ENCODE measurements around the gene CASP5.
"Not testable (repeated sequence)": the region's sequence is repeated elsewhere in the genome, so short reads cannot be mapped to it uniquely, and the experiment has no call there.

CASP5 gene

DNA sequence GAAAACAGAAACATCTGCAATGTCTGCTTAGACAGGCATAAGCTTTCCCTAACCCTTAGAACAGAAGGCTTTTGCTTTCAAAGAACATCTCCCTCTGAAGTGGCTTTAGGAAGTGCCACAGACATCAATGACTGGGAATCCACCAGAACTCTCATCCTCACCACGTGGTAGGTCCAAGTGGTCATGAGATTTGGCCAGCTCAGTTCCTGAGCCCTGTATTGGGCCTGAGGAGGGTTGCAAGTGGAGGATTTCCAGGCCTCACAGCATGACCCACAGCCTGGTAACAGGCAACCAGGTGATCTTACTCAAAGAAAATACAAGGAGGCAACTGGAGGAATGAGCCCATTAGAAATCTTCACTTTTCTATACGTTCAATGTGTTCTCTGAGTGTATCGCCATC is 10.4 kb upstream of the CASP5 start:
- no peak for DNase-seq (ENCODE audit: low read depth)

DNA sequence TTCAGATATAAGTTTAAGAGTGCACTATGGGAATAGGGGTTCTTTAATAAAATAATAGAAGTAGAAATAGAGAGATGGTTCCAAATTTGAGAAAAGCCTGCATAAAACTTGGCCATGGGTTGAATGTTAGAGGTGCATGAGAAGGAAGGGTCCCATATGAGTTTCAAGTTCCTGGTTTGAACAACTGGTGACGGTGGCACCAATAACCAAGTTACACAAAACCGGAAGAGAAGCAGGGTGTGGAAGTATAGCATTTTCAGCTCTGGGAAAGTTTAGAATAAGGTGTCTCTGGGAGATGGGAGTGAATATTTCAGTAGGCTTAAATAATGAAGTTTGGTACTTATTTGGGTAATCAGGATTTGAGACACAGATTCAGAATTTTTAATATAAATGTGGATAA is 9.5 kb upstream of the CASP5 start:
- DNase-seq (ENCODE audit: low read depth) = no peak

GRCh38 chr11:105027678-105028077 is 4.7 kb upstream of the CASP5 start:
- DNase-seq (ENCODE audit: low read depth) = no peak

- DNase-seq (ENCODE audit: low read depth) = no peak
Observed at GRCh38 chr11:105024394-105024793, 1.4 kb upstream of the CASP5 start.

DNA sequence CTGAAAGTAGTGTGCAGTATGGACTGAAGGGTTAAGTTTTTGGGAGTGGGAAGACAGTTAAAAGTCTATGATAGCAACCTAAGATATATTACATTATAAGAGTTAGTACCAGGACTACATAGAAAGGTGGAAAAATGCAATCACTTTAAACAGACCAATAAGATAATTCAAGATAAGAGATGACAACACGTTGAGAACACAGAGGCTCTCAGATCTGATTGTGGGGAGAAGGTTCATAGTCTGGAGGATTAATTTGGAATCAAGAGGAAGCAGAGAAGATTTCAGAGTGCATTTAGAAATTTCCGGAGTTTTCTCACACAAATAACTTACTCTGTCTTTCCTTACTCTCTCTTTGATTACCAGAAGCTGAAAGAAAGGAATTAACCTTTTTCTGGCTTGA is 441 bp downstream of the CASP5 start:
- DNase-seq (ENCODE audit: low read depth) = no peak

DNA sequence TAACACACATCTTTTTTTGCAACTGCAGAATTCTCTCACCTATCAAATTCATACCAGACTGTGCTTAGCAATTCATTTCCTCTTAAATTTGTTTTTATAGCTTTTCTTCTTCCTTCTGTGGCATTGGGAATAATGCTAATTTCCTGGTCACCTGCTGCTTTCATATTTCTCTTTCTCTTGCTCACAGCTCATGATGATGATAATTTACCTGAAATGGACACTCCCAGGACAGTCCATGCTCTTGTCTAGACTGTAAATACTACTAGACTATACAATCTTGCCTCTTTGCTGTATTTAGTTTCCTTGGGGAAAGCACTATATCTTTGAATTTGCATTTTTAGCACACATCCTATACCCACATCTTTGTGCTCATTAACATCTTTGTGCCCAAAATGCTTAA is 15.5 kb downstream of the CASP5 start:
- no peak for DNase-seq (ENCODE audit: low read depth)

- no peak for DNase-seq (ENCODE audit: low read depth)
Observed at GRCh38 chr11:105005451-105005845, 17.5 kb downstream of the CASP5 start.

DNA sequence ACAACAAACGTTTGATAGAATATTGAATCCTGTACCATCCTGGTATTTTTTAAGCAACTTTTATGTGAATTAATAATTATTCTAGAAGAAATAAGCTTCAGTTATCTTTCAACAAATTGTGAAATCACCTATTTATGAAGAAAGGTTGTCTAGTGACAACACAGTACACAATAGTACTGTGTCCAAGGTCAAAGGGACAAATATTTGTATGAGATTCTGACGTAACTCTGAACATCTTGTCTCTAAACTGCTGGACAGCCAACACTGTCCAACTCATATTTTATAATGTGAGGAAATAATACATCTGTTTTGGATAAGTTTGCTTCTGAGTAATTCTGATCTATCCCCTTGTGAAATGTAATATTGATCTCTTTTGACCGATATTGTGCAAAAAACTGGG is 18.9 kb downstream of the CASP5 start:
- DNase-seq (ENCODE audit: low read depth) = no peak

- no peak for DNase-seq (ENCODE audit: low read depth)
Observed at GRCh38 chr11:105003151-105003550, 19.8 kb downstream of the CASP5 start.

DNA sequence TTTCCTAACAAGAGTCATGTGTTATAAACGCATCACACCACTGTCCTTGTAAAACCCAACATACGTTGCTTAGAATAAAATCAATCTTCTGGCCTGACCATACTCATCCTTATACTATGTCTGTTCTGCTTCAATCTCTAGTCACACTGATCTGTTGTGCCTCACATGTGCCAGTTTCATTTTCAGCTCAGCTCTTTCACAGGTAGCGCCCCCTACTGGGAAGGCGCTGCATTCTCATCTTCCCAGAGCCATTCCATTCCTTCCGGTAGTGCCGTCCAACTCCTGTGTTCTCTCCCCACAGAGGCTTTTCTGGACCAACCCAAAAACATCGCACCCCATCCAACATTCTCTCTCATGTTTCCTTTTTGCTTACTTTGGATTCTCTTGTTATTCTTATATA is 22.2 kb downstream of the CASP5 start:
- peak; percentile 32 for DNase-seq (ENCODE audit: low read depth)

GRCh38 chr11:105000167-105000566 is 22.8 kb downstream of the CASP5 start:
- no peak for DNase-seq (ENCODE audit: low read depth)

- no peak for DNase-seq (ENCODE audit: low read depth)
Observed at GRCh38 chr11:104999721-105000120, 23.2 kb downstream of the CASP5 start.

DNA sequence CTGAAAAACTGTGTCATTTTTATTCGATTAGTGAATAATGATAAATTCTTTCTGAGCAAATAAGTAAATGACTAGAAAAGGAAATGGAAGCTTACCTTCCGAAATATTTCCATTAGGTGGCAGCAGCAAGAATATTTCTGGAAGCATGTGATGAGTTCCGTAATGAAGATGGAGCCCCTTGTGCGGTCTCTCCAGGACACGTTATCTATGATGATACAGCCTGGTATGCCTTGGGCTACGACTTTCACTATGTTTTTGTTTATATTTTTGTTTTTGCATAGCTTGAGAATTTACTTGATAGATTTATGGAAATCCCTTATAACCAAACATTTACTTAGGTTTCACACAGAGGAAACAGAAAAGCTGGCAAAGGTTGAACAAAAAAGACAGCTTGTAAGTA is 25.7 kb downstream of the CASP5 start:
- no peak for DNase-seq (ENCODE audit: low read depth)

- DNase-seq (ENCODE audit: low read depth) = no peak
Observed at GRCh38 chr11:104995001-104995408, 28.0 kb downstream of the CASP5 start.

GRCh38 chr11:104992781-104993180 is 30.2 kb downstream of the CASP5 start:
- DNase-seq (ENCODE audit: low read depth) = no peak

- no peak for DNase-seq (ENCODE audit: low read depth)
Observed at GRCh38 chr11:104991994-104992393, 31.0 kb downstream of the CASP5 start.

DNA sequence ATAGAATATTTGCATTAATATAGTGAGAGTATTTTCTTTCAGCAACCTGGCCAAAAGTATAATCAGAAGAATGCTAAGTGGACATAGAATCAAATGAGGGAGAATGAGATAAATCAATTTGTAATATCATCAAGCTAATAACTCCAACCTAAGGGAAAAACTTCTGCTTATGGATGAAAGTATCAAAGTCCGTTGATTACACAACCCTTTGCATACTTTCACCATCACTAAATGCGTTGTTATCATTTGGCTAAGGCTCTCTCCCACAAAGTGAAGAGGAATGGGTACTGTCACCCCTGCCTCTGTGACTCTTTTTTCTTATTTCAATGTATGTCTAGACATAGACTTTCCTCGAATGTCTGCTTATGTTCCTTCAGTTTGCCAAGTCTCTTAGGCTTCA is 38.2 kb downstream of the CASP5 start:
- DNase-seq (ENCODE audit: low read depth) = no peak

GRCh38 chr11:104979839-104980238 is 43.1 kb downstream of the CASP5 start:
- DNase-seq (ENCODE audit: low read depth) = no peak

GRCh38 chr11:104973616-104974015 is 49.4 kb downstream of the CASP5 start:
- no peak for DNase-seq (ENCODE audit: low read depth)

GRCh38 chr11:104972924-104973323 is 50.0 kb downstream of the CASP5 start:
- not testable (repeated sequence) for DNase-seq (ENCODE audit: low read depth)

GRCh38 chr11:104970756-104971155 is 52.2 kb downstream of the CASP5 start:
- DNase-seq (ENCODE audit: low read depth) = no peak

GRCh38 chr11:104968856-104969776 is 53.9 kb downstream of the CASP5 start:
- DNase-seq (ENCODE audit: low read depth) = no peak

GRCh38 chr11:104968355-104968855 is 54.6 kb downstream of the CASP5 start, which contains the start of gene CASP4:
Gene CASP4, minus strand, starts transcription at chr11:104968574. Its CDS starts 49 bp downstream, at chr11:104968525.
- DNase-seq (ENCODE audit: low read depth) = no peak
